H1 (cell line): ENCODE measurements around the gene HDAC11. TPM values are rescaled to one million over a fixed set of nuclear protein-coding genes. Genes with fewer than 3 reads are reported as not detected.

Experiments used
- BCL11A ChIP-seq, 2 experiments: IDR thresholded peaks; one replicate each; pipeline ENCODE4 v1.6.1; 2011; ENCODE audit warnings: low read depth in 2 of 2, low read length in 2 of 2, mild to moderate bottlenecking in 2 of 2
- CBX5 ChIP-seq: fragments of 300-800, 300-1000 bp; sonication (generic); IDR thresholded peaks from 2 replicates; pipeline ENCODE4 v1.7.1; 2016; ENCODE audit warnings: antibody characterized with exemption, low read length, low read depth
- EP300 ChIP-seq, 2 experiments: IDR thresholded peaks; 1 replicate in 1 of 2; 2 replicates in 1 of 2; pipeline ENCODE4 v1.6.1; 2011 to 2012; ENCODE audit warnings: low read depth in 2 of 2, low read length in 2 of 2, mild to moderate bottlenecking in 2 of 2, borderline replicate concordance in 1 of 2, inconsistent platforms in 1 of 2, moderate library complexity in 1 of 2
- EZH2 ChIP-seq: fragments of 200-600 bp; sonication (generic); IDR thresholded peaks from 2 replicates; pipeline ENCODE4 v1.7.1; 2012; ENCODE audit warnings: low read depth, mild to moderate bottlenecking, moderate library complexity, low read length, inconsistent platforms; ENCODE audit not compliant: severe bottlenecking
- FOSL1 ChIP-seq: IDR thresholded peaks from 2 replicates; pipeline ENCODE4 v1.6.1; 2011; ENCODE audit warnings: mild to moderate bottlenecking, low read depth, low read length, moderate library complexity; ENCODE audit not compliant: insufficient read depth
- GABPA ChIP-seq: IDR thresholded peaks from 2 replicates; pipeline ENCODE4 v1.6.1; 2011; ENCODE audit warnings: mild to moderate bottlenecking, low read length, moderate library complexity, borderline replicate concordance; ENCODE audit not compliant: insufficient read depth
- HDAC2 ChIP-seq, 2 experiments: fragments of 300-600 bp in 1 of 2; sonication (generic) in 1 of 2; IDR thresholded peaks; 2 replicates each; pipeline ENCODE4 v1.6.1; 2011 to 2012; ENCODE audit warnings: low read depth in 2 of 2, low read length in 2 of 2, mild to moderate bottlenecking in 2 of 2, moderate library complexity in 2 of 2, borderline replicate concordance in 1 of 2, inconsistent platforms in 1 of 2
- NRF1 ChIP-seq: IDR thresholded peaks from 2 replicates; pipeline ENCODE4 v1.6.1; 2011; ENCODE audit warnings: mild to moderate bottlenecking, low read depth, low read length, improper control_type of control experiment
- TAF1 ChIP-seq: IDR thresholded peaks from 2 replicates; pipeline ENCODE4 v1.6.1; 2011; ENCODE audit warnings: mild to moderate bottlenecking, low read depth, low read length
- ZNF274 ChIP-seq: IDR thresholded peaks from 2 replicates; pipeline ENCODE4 v1.7.0; 2012; ENCODE audit warnings: low read length, borderline replicate concordance; ENCODE audit errors: extremely low read depth
- polyA plus RNA-seq, 7 experiments: library from polyadenylated mRNA; depleted of rRNA in 3 of 7; stranded (reverse) in 5 of 7; unstranded in 2 of 7; fragments of >200 nt in 5 of 7; fragments of 200-250 nt in 2 of 7; gene quantifications; 1 replicate in 5 of 7; 2 replicates in 1 of 7; 4 replicates in 1 of 7; pipeline versions ENCODE4 v1.2.1 to v1.2.3, GENCODE V29; 2011 to 2013; ENCODE audit warnings: missing spikeins in 2 of 7, mixed read lengths in 2 of 7
- total RNA-seq: library from RNA; stranded (reverse); fragmentation: NEBNext Ultra II Directional; extraction: Animal tissue kit (Norgen Biotek cat#: 25700); gene quantifications from 2 replicates; pipeline ENCODE4 v1.2.1, GENCODE V29; 2021
- TF ChIP-seq, protein P1 (sequence below): IDR thresholded peaks from 2 replicates; pipeline ENCODE4 v1.6.1; 2012; ENCODE audit warnings: inconsistent platforms

The HDAC11 gene
- total and polyA plus RNA-seq, 2 of the 8 experiments (the other 6 are each of a cell fraction or from before 2014, with no cell fraction given): 6.8 to 7.4 TPM

DNA sequence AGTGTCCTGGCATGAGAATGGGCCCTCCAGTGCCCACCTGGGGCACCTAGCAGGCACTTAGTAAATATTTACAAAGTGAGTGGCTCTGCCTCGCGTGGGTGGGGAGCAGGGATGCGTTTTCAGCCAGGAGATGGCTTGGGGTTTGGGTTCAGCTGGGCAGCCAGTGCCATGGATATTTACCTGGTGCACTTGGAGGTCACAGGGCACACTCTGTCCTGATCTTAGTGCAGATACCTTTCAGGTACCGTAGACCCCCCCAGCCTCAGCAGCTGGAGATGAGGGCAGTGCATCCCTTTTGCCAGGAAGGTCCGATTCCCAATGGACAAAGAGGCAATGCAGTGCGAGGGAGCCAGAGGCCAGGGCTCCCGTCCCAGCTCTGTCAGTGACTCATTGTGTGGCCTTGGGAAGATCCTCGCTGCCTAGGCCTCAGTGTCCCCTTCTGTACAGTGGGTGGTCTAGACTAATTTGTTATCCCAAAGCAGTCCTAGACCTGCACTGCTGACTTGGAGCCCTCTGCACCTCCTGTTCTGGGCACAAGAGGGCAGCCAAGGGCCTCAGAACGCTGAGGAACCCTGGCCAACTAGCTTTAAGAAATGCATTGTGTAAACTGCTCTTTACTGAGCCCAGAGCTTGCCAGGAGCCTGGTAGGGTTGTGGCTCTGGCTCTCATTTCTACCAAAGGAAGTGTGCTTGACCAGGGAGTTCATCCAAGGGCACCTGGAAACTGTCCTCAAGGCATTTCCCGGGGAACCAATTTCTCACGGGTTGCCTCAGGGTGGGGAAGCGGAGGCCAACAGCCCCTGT lies 16.0 kb downstream of the HDAC11 start (continued):
- TF ChIP-seq GABPA (peak; percentile 65; the same call in 1 of the 2 replicates), HDAC2 (IDR thresholded peaks at IDR 0.05; ENCODE audit: borderline replicate concordance in 1 of 2, low read depth in 2 of 2, low read length in 2 of 2) (no peak), ZNF274 (no peak), TAF1 (no peak), EP300 (IDR thresholded peaks at IDR 0.05; ENCODE audit: borderline replicate concordance in 1 of 2, low read depth in 2 of 2, low read length in 2 of 2) (no peak), FOSL1 (no peak), CBX5 (no peak), EZH2 (no peak), BCL11A (IDR thresholded peaks at IDR 0.05; ENCODE audit: low read depth in 2 of 2, low read length in 2 of 2) (no peak), NRF1 (no peak)
- TF ChIP-seq, protein P1, sequence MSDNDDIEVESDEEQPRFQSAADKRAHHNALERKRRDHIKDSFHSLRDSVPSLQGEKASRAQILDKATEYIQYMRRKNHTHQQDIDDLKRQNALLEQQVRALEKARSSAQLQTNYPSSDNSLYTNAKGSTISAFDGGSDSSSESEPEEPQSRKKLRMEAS: no peak
